DOHH2 (cell line): ENCODE data around the gene KAT2A.

Source experiments
- H3F3A ChIP-seq: fragments of 200-600 bp; sonication (generic), shearing (Covaris generic); 2 replicates; pipeline ENCODE4 v1.6.0; 2016; ENCODE audit warnings: antibody characterized with exemption, mild to moderate bottlenecking; ENCODE audit not compliant: control insufficient read depth, insufficient read depth
- H3K27ac ChIP-seq: fragments of 200-600 bp; sonication (generic); 2 replicates; pipeline ENCODE4 v1.5.1; 2014; ENCODE audit warnings: low read depth, mild to moderate bottlenecking, low read length, moderate library complexity
- H3K27me3 ChIP-seq: fragments of 200-600 bp; sonication (generic); 2 replicates; pipeline ENCODE4 v1.6.1; 2014; ENCODE audit warnings: mild to moderate bottlenecking, low read length, mixed read lengths; ENCODE audit not compliant: control insufficient read depth
- H3K36me3 ChIP-seq: fragments of 200-600 bp; sonication (generic); 2 replicates; pipeline ENCODE4 v1.6.1; 2014; ENCODE audit warnings: mild to moderate bottlenecking, low read length, moderate library complexity, mixed read lengths; ENCODE audit not compliant: control insufficient read depth
- H3K4me1 ChIP-seq: fragments of 200-600 bp; sonication (generic); 2 replicates; pipeline ENCODE4 v1.6.1; 2014; ENCODE audit warnings: mild to moderate bottlenecking, low read length, mixed read lengths; ENCODE audit not compliant: control insufficient read depth
- H3K4me2 ChIP-seq: fragments of 200-600 bp; sonication (generic); 2 replicates; pipeline ENCODE4 v1.6.0; 2014; ENCODE audit warnings: mild to moderate bottlenecking, low read length, moderate library complexity
- H3K4me3 ChIP-seq: fragments of 200-600 bp; sonication (generic); 2 replicates; pipeline ENCODE4 v1.5.1; 2014; ENCODE audit warnings: mild to moderate bottlenecking, low read length, mixed read lengths
- H3K79me2 ChIP-seq: fragments of 200-600 bp; sonication (generic); 2 replicates; pipeline ENCODE4 v1.6.1; 2014; ENCODE audit warnings: mild to moderate bottlenecking, low read length, mixed read lengths; ENCODE audit not compliant: control insufficient read depth
- H3K9me2 ChIP-seq: fragments of 200-600 bp; sonication (generic); replicated peaks from 2 replicates; pipeline ENCODE4 v1.6.1; 2014; ENCODE audit warnings: mild to moderate bottlenecking, low read length, mixed read lengths; ENCODE audit not compliant: control insufficient read depth
- H3K9me3 ChIP-seq: fragments of 200-600 bp; sonication (generic); 2 replicates; pipeline ENCODE4 v1.6.1; 2014; ENCODE audit warnings: antibody characterized with exemption, low read length, mixed read lengths; ENCODE audit not compliant: control insufficient read depth, insufficient read depth
- H4K20me1 ChIP-seq: fragments of 200-600 bp; sonication (generic); 2 replicates; pipeline ENCODE4 v1.6.0; 2014; ENCODE audit warnings: low read depth, mild to moderate bottlenecking, antibody characterized with exemption, low read length, moderate library complexity; ENCODE audit not compliant: control insufficient read depth, insufficient read depth
- EZH2phosphoT487 ChIP-seq: fragments of 200-600 bp; sonication (generic); IDR thresholded peaks from 2 replicates; pipeline ENCODE4 v1.6.1; 2017; ENCODE audit warnings: borderline replicate concordance, mild to moderate bottlenecking, antibody characterized with exemption, low read length, moderate library complexity, mixed read lengths
- TF ChIP-seq, protein P1 (sequence below): fragments of 200-600 bp; sonication (generic); IDR thresholded peaks from one replicate; pipeline ENCODE4 v1.5.1; 2014; ENCODE audit warnings: antibody characterized with exemption, mild to moderate bottlenecking, low read depth, low read length; ENCODE audit not compliant: poor library complexity, severe bottlenecking

KAT2A gene

DNA sequence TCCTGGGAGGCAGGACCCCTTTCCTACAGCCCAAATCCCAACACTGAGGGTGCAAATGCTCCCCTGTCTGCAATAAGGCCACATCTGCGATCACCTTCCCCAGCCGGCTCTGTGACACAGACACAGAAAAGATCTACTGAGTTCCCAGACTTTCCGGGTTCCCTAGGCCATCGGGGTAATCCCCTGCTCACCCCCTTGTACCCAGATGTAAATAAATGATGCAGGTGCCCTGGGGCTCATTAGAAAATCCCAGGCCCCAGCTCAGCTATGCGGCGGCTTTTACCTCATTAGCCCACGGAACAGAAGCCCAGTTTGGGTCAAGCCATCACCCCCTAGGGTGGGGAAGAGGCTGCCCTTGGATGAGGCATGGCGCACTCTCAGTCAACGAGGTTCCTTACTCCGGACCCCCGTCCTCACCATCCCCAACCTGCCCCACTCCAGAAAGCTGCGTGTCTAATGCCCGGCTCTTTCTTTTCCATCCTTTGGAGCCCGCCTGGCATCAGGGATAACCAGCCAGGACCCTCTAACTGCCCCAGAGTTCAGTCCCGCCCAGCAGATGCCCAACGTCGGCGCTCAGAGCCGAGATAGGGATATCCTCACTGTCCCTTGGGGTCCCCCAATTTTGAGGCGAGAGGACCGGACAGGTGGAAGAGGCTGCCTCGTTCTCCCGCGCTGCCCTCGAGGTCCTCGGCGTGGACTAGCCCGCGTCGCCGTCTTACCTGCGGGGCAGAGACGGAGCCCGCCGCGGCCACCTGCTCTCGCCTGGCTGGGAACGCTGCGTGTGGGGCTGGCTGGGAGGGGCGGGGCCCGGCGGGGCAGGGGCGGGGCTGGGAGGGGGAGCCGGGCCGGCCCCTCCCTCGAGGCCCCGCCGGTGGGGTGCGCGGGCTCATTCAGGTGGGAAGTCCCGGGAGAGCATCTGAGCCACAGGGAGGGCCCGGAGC lies 23.2 kb downstream of the KAT2A start, which contains the start of gene ZNF385C:
Gene ZNF385C, minus strand, starts transcription at position 783 of the 941 bp plus-strand sequence. CDS start 35,417 bp downstream, outside the sequence.
- Histone ChIP-seq H3K4me1 (peaks cover 6% of the 10 kb centered on the region; the same call in 1 of the 2 replicates), H3K4me2 (peak within 1 kb of the TSS; percentile 51), H4K20me1 (no peaks in the 10 kb centered on the region), H3K27ac (no peak within 1 kb of the TSS), H3K36me3 (no peaks in the 10 kb centered on the region), H3K9me3 (no peaks in the 10 kb centered on the region), H3K79me2 (no peaks in the 10 kb centered on the region), H3F3A (no peaks in the 10 kb centered on the region), H3K4me3 (no peak within 1 kb of the TSS), H3K9me2 (no peaks in the 10 kb centered on the region), H3K27me3 (peaks cover 24% of the 10 kb centered on the region)
- TF ChIP-seq, protein P1, sequence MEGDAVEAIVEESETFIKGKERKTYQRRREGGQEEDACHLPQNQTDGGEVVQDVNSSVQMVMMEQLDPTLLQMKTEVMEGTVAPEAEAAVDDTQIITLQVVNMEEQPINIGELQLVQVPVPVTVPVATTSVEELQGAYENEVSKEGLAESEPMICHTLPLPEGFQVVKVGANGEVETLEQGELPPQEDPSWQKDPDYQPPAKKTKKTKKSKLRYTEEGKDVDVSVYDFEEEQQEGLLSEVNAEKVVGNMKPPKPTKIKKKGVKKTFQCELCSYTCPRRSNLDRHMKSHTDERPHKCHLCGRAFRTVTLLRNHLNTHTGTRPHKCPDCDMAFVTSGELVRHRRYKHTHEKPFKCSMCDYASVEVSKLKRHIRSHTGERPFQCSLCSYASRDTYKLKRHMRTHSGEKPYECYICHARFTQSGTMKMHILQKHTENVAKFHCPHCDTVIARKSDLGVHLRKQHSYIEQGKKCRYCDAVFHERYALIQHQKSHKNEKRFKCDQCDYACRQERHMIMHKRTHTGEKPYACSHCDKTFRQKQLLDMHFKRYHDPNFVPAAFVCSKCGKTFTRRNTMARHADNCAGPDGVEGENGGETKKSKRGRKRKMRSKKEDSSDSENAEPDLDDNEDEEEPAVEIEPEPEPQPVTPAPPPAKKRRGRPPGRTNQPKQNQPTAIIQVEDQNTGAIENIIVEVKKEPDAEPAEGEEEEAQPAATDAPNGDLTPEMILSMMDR, result no peak
- no peak for TF ChIP-seq EZH2phosphoT487

DNA sequence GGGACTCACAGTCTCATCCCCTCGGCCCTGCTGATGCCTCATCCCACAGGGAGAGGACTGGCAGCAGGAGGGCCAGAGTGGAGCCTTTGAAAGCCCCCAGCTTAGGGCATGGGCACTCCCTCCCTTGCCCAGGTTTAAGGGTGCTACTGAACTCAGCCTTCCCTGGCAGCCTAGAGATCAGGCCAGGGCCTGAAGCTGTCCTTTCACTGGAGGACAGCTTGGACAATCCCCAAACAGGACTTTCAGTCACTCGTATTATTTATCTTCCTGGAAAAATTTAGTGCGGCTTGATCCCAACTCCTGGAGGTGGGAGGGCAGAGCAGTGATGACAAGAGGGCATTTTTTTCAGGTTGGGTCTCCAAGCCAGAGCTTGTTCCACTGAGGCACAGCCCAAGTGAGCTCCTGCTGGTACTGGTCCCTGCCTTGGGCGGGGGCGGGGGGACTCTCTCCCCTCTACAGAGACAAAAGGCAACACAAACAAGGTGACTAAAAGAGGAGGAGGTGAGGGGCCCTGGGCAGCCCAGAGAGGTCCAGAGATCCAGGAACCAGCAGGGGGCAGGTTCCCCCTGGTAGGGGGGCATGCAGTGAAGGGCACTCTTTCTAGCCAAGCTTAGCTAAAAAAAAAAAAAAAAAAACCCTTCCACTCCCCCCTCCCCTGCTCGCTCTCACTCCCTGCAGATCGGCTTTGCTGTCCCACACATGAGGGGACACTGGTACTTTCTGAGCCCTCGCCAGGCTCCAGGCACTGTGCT lies 24.6 kb downstream of the KAT2A start:
- H3F3A ChIP-seq, result no peaks in the 10 kb centered on the region
- no peaks in the 10 kb centered on the region for H4K20me1 ChIP-seq
- no peaks in the 10 kb centered on the region for H3K79me2 ChIP-seq
- no peak overlapping the region for H3K27ac ChIP-seq
- H3K27me3 ChIP-seq, result peaks cover 27% of the 10 kb centered on the region
- H3K4me3 ChIP-seq, result no peak overlapping the region
- TF ChIP-seq, protein P1, result peak; percentile 14
- no peak for TF ChIP-seq EZH2phosphoT487
- H3K9me3 ChIP-seq, result no peaks in the 10 kb centered on the region
- H3K4me1 ChIP-seq, result peaks cover 6% of the 10 kb centered on the region; the same call in 1 of the 2 replicates
- no peaks in the 10 kb centered on the region for H3K9me2 ChIP-seq
- H3K4me2 ChIP-seq, result no peak overlapping the region
- H3K36me3 ChIP-seq, result no peaks in the 10 kb centered on the region

DNA sequence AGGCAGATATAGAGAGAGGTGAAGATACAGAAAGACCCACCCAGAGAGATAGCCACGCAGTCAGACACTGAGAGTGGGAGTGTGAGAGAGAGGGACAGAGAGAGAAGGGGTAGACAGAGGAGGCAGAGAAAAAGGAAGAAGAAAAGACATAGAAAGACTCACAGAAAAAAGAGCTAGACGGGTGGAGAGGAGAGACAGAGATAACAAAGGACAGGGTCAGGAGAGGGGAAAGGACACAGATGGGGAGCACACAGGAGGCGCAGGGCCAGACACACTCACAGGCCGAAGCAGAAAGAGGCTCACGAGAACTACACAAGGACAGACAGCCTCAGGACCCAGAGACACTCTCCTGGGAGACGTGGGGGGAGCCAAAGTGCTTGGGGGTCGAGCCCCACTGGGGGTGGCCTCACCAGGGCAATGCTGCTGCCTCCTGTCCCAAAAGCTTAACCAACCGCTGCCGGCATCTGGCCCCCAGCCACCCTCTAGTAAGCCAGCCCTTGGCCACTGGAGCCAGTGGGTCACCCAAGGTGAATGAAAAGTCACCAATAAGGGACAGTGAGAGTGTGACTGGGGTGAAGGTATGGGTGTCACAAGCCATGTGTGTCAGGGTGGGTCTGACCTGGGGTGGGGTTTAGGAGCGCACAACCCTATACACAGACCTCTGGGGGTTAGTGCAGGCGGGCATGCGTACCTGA lies 26.6 kb downstream of the KAT2A start:
- H3K4me1 ChIP-seq, result peaks cover 6% of the 10 kb centered on the region; the same call in 1 of the 2 replicates
- TF ChIP-seq, protein P1, result no peak
- no peak for TF ChIP-seq EZH2phosphoT487
- no peak overlapping the region for H3K27ac ChIP-seq
- peaks cover 33% of the 10 kb centered on the region for H3K27me3 ChIP-seq
- no peaks in the 10 kb centered on the region for H3K79me2 ChIP-seq
- H4K20me1 ChIP-seq, result no peaks in the 10 kb centered on the region
- H3K4me2 ChIP-seq, result no peak overlapping the region
- no peaks in the 10 kb centered on the region for H3K36me3 ChIP-seq
- peaks cover 2% of the 10 kb centered on the region; the same call in 1 of the 2 replicates for H3F3A ChIP-seq
- no peak overlapping the region for H3K4me3 ChIP-seq
- no peaks in the 10 kb centered on the region for H3K9me3 ChIP-seq
- no peaks in the 10 kb centered on the region for H3K9me2 ChIP-seq
